Measurements from ENCODE around the gene IQCF2. TPM values are rescaled to one million over a fixed set of nuclear protein-coding genes. Genes with fewer than 3 reads are reported as not detected.
"Not testable (repeated sequence)": the region's sequence is repeated elsewhere in the genome, so short reads cannot be mapped to it uniquely, and the experiment has no call there.

Gene IQCF2
- total RNA-seq, 4 donors from 2014 or later = not detected

GRCh38 chr3:51830836-51831385, 30.5 kb upstream of the IQCF2 start:
- intact Hi-C loops (cut with DNase I; ENCODE audit: low total_unique reads) = no loop called here
- TF ChIP-seq POLR2A (IDR thresholded peaks at IDR 0.05) (no peak), CTCF (IDR thresholded peaks at IDR 0.05) (no peak)
- H3K4me3 ChIP-seq (ENCODE audit: low read depth, poor library complexity, severe bottlenecking) = no peak overlapping the region
- 56 to 63% methylated on average over 4 of the region's 4 CpGs for WGBS, 2 donors
- DNase-seq (ENCODE audit: low spot score in 2 of 2) = no peak

- no peak overlapping the region for H3K4me3 ChIP-seq (ENCODE audit: low read depth, poor library complexity, severe bottlenecking)
- WGBS, 2 donors = 44 to 50% methylated on average over 5 of the region's 5 CpGs
- no peak for DNase-seq (ENCODE audit: low spot score in 2 of 2)
- TF ChIP-seq POLR2A (IDR thresholded peaks at IDR 0.05) = no peak
- TF ChIP-seq CTCF (IDR thresholded peaks at IDR 0.05) = no peak
- intact Hi-C loops (cut with DNase I; ENCODE audit: low total_unique reads) = no loop called here
Observed at GRCh38 chr3:51836606-51837005, 24.8 kb upstream of the IQCF2 start.

GRCh38 chr3:51845129-51845528, 16.3 kb upstream of the IQCF2 start:
- DNase-seq (ENCODE audit: low spot score in 2 of 2) = no peak
- no peak overlapping the region for H3K4me3 ChIP-seq (ENCODE audit: low read depth, poor library complexity, severe bottlenecking)
- TF ChIP-seq CTCF (IDR thresholded peaks at IDR 0.05) = no peak
- no peak for TF ChIP-seq POLR2A (IDR thresholded peaks at IDR 0.05)
- 58 to 60% methylated on average over 7 of the region's 7 CpGs for WGBS, 2 donors
- intact Hi-C loops (cut with DNase I; ENCODE audit: low total_unique reads) = no loop called here

- 81 to 84% methylated on average over 1 of the region's 1 CpG for WGBS, 2 donors
- intact Hi-C loops (cut with DNase I; ENCODE audit: low total_unique reads); H3K4me3 ChIP-seq (ENCODE audit: low read depth, poor library complexity, severe bottlenecking); DNase-seq (ENCODE audit: low spot score in 2 of 2): not testable (repeated sequence)
Observed at GRCh38 chr3:51855411-51855810, 6.0 kb upstream of the IQCF2 start.

- no peak for TF ChIP-seq CTCF (IDR thresholded peaks at IDR 0.05)
- no peak for TF ChIP-seq POLR2A (IDR thresholded peaks at IDR 0.05)
- 80% methylated on average over 13 of the region's 13 CpGs for WGBS, 2 donors
- DNase-seq (ENCODE audit: low spot score in 2 of 2) = no peak
- intact Hi-C loops (cut with DNase I; ENCODE audit: low total_unique reads) = no loop called here
- no peak overlapping the region for H3K4me3 ChIP-seq (ENCODE audit: low read depth, poor library complexity, severe bottlenecking)
Observed at GRCh38 chr3:51862886-51863285, 1.5 kb downstream of the IQCF2 start.

GRCh38 chr3:51868896-51869295, 7.5 kb downstream of the IQCF2 start:
- WGBS, 2 donors = 92 to 100% methylated on average over 1 of the region's 1 CpG
- H3K4me3 ChIP-seq (ENCODE audit: low read depth, poor library complexity, severe bottlenecking); intact Hi-C loops (cut with DNase I; ENCODE audit: low total_unique reads); DNase-seq (ENCODE audit: low spot score in 2 of 2): not testable (repeated sequence)

GRCh38 chr3:51869304-51869703, 7.9 kb downstream of the IQCF2 start:
- H3K4me3 ChIP-seq (ENCODE audit: low read depth, poor library complexity, severe bottlenecking) = no peak overlapping the region
- WGBS, 2 donors = 81 to 84% methylated on average over 2 of the region's 2 CpGs
- TF ChIP-seq POLR2A (IDR thresholded peaks at IDR 0.05) (no peak), CTCF (IDR thresholded peaks at IDR 0.05) (no peak)
- DNase-seq (ENCODE audit: low spot score in 2 of 2) = no peak
- intact Hi-C loops (cut with DNase I; ENCODE audit: low total_unique reads) = no loop called here
